Tibial nerve (tissue), 4 donors: Measurements from ENCODE around the gene KSR1. TPM values are rescaled to one million over a fixed set of nuclear protein-coding genes. Genes with fewer than 3 reads are reported as not detected.

ENCODE experiments used
- DNase-seq, 2 donors: peaks; one replicate each; pipeline ENCODE4 v3.0.0-alpha.2; 2019; ENCODE audit warnings: low spot score in 2 of 2
- H3K27ac ChIP-seq, 4 donors: fragments of 200-600 bp; sonication (generic) in 3 of 4; one replicate each; pipeline ENCODE4 v1.5.1; 2017 to 2019; ENCODE audit warnings: mild to moderate bottlenecking in 1 of 4
- H3K27me3 ChIP-seq, 2 donors: fragments of 200-600 bp; sonication (generic) in 1 of 2; one replicate each; pipeline versions ENCODE4 v1.5.1 to v1.6.0; 2017 to 2019
- H3K36me3 ChIP-seq, 3 donors: fragments of 200-600 bp; sonication (generic); one replicate each; pipeline ENCODE4 v1.5.1; 2018 to 2019
- H3K4me1 ChIP-seq, 4 donors: fragments of 200-600 bp; sonication (generic) in 3 of 4; one replicate each; pipeline ENCODE4 v1.5.1; 2017 to 2019
- H3K4me3 ChIP-seq, 4 donors: fragments of 200-600 bp; sonication (generic) in 3 of 4; one replicate each; pipeline ENCODE4 v1.5.1; 2017 to 2019; ENCODE audit warnings: mild to moderate bottlenecking in 1 of 4, moderate library complexity in 1 of 4
- H3K9me3 ChIP-seq, 4 donors: fragments of 200-600 bp; sonication (generic) in 3 of 4; one replicate each; pipeline ENCODE4 v1.5.1; 2017 to 2019
- CTCF ChIP-seq, 5 experiments: fragments of 200-600 bp in 3 of 5; fragments of 450-650 bp in 2 of 5; sonication (generic) in 3 of 5; IDR thresholded peaks; one replicate each; pipeline ENCODE4 v1.5.1; 2016 to 2019; ENCODE audit warnings: antibody characterized with exemption in 5 of 5, mild to moderate bottlenecking in 3 of 5, moderate library complexity in 2 of 5
- EP300 ChIP-seq, 2 donors: sonication (generic); formaldehyde crosslinking; IDR thresholded peaks; one replicate each; pipeline ENCODE4 v1.6.1; 2017; ENCODE audit warnings: antibody characterized with exemption in 2 of 2, mild to moderate bottlenecking in 1 of 2
- POLR2A ChIP-seq, 2 donors: fragments of 450-650 bp; IDR thresholded peaks; one replicate each; pipeline ENCODE4 v1.6.1; 2017; ENCODE audit warnings: antibody characterized with exemption in 2 of 2, mild to moderate bottlenecking in 2 of 2, moderate library complexity in 2 of 2
- WGBS, 2 donors: methylation state at CpG; one replicate each; pipeline ENCODE4 v1.1.5; 2018; 5-methylcytosine and 5-hydroxymethylcytosine counted together
- total RNA-seq, 4 donors: library from RNA; depleted of rRNA; stranded (reverse); fragments of >200 nt; gene quantifications; one replicate each; pipeline ENCODE4 v1.1.0, GENCODE V29; 2016

KSR1 gene
- total RNA-seq, 4 donors from 2014 or later = 45.1 to 110 (median 54.2) TPM

GRCh38 chr17:27524594-27524993, 68.3 kb downstream of the KSR1 start:
- WGBS, 2 donors = 73 to 74% methylated on average over 2 of the region's 2 CpGs
- peaks cover 0 to 67% (median 21%) of the 10 kb centered on the region in 4 donors for H3K4me1 ChIP-seq

GRCh38 chr17:27525316-27525715, 69.1 kb downstream of the KSR1 start:
- no peaks in the 10 kb centered on the region for H3K36me3 ChIP-seq
- 77 to 80% methylated on average over 2 of the region's 2 CpGs for WGBS, 2 donors
- H3K27ac ChIP-seq = peak overlapping the region in 1 of 4 donors; percentile 6
- H3K4me3 ChIP-seq = no peak overlapping the region
- H3K4me1 ChIP-seq = peaks cover 0 to 60% (median 20%) of the 10 kb centered on the region in 4 donors
- H3K9me3 ChIP-seq = no peaks in the 10 kb centered on the region
- H3K27me3 ChIP-seq = no peaks in the 10 kb centered on the region
- no peak for TF ChIP-seq CTCF (IDR thresholded peaks at IDR 0.05)
- TF ChIP-seq POLR2A (IDR thresholded peaks at IDR 0.05) = no peak
- TF ChIP-seq EP300 (IDR thresholded peaks at IDR 0.05) = no peak
- DNase-seq = no peak

More at GRCh38 chr17:27524594-27524993, 68.3 kb downstream of the KSR1 start:
- Histone ChIP-seq H3K36me3 (no peaks in the 10 kb centered on the region), H3K9me3 (no peaks in the 10 kb centered on the region), H3K27me3 (no peaks in the 10 kb centered on the region), H3K4me3 (no peak overlapping the region), H3K27ac (no peak overlapping the region)
- no peak for DNase-seq
- TF ChIP-seq POLR2A (IDR thresholded peaks at IDR 0.05) (no peak), EP300 (IDR thresholded peaks at IDR 0.05) (no peak), CTCF (IDR thresholded peaks at IDR 0.05) (no peak)

GRCh38 chr17:27525836-27526603, 69.8 kb downstream of the KSR1 start:
- TF ChIP-seq EP300 (IDR thresholded peaks at IDR 0.05) (no peak), POLR2A (IDR thresholded peaks at IDR 0.05) (no peak)
- H3K4me3 ChIP-seq = no peak overlapping the region
- peaks cover 0 to 57% (median 16%) of the 10 kb centered on the region in 4 donors for H3K4me1 ChIP-seq
- no peaks in the 10 kb centered on the region for H3K9me3 ChIP-seq
- 80 to 84% methylated on average over 6 of the region's 6 CpGs for WGBS, 2 donors
- no peak for DNase-seq
- no peaks in the 10 kb centered on the region for H3K36me3 ChIP-seq
- H3K27me3 ChIP-seq = no peaks in the 10 kb centered on the region
- H3K27ac ChIP-seq = peak overlapping the region in 1 of 4 donors; percentile 15

GRCh38 chr17:27526604-27527002, 70.4 kb downstream of the KSR1 start:
- Histone ChIP-seq H3K9me3 (no peaks in the 10 kb centered on the region), H3K4me3 (no peak overlapping the region), H3K27me3 (no peaks in the 10 kb centered on the region), H3K4me1 (peaks cover 0 to 57% (median 18%) of the 10 kb centered on the region in 4 donors), H3K36me3 (no peaks in the 10 kb centered on the region), H3K27ac (peak overlapping the region in 1 of 4 donors; percentile 15)
- WGBS, 2 donors = 3 to 6% methylated on average over 9 of the region's 9 CpGs
- TF ChIP-seq EP300 (IDR thresholded peaks at IDR 0.05) (peak in 1 of 2 donors; percentile 24), POLR2A (IDR thresholded peaks at IDR 0.05) (no peak)
- peak in 1 of 2 donors; percentile 33 for DNase-seq

DNA sequence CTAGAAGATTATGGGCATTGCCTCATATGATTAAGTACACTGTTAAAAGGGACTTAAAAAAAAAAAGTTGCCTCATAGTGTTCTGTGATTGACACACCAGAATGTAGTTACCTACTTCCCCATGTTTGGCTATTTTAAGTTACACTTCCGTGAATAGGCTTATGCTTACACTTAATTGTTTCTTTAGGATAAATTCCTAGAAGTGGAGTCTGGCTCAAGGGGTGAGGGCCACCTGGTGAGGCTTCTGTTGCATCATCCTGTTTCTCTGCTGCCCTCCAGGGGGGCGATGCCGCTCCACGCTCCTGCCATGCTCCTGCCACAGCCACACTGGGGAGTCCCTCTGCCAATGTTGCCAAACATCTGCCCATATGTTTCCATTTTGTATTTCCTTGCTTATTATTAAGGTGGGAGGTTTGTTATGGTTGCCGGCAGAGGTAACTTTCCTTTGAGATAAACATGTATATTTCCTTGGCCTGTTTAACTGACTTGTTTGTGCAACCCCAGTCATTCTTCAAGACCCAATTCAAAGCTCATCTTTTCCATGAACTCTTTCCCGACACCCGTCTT, 73.1 kb downstream of the KSR1 start:
- peak in 1 of 2 donors; percentile 47 for TF ChIP-seq EP300 (IDR thresholded peaks at IDR 0.05)
- TF ChIP-seq POLR2A (IDR thresholded peaks at IDR 0.05) = no peak
- no peak for TF ChIP-seq CTCF (IDR thresholded peaks at IDR 0.05)
- Histone ChIP-seq H3K27ac (peak overlapping the region in 1 of 4 donors; percentile 77), H3K36me3 (no peaks in the 10 kb centered on the region), H3K9me3 (no peaks in the 10 kb centered on the region), H3K4me1 (peaks cover 0 to 69% (median 33%) of the 10 kb centered on the region in 4 donors), H3K4me3 (no peak overlapping the region), H3K27me3 (no peaks in the 10 kb centered on the region)
- DNase-seq = no peak
- WGBS, 2 donors = 74 to 77% methylated on average over 7 of the region's 7 CpGs
